ENCODE data around the gene ADAR. TPM values are rescaled to one million over a fixed set of nuclear protein-coding genes. Genes with fewer than 3 reads are reported as not detected.

ADAR gene
- total and polyA plus RNA-seq, 2 of the 4 experiments (the other 2 are of a cell fraction) = 70.9 to 131 TPM

GRCh38 chr1:154620751-154621150 lies 12.8 kb upstream of the ADAR start:
- ChIA-PET POLR2A (ENCODE audit: unreplicated experiment) (no interaction called here), CTCF (interaction anchor here (0.6 to 0.7 kb wide), 2 partner anchors 10 to 466 kb away, joined by 3 read pairs; no protein-coding TSS in a partner anchor)
- no peak overlapping the region for H2BK15ac ChIP-seq (ENCODE audit: low read depth, low read length)
- DNase-seq = no peak
- intact Hi-C loops (cut with micrococcal nuclease) = no loop called here
- TF ChIP-seq, protein P1, sequence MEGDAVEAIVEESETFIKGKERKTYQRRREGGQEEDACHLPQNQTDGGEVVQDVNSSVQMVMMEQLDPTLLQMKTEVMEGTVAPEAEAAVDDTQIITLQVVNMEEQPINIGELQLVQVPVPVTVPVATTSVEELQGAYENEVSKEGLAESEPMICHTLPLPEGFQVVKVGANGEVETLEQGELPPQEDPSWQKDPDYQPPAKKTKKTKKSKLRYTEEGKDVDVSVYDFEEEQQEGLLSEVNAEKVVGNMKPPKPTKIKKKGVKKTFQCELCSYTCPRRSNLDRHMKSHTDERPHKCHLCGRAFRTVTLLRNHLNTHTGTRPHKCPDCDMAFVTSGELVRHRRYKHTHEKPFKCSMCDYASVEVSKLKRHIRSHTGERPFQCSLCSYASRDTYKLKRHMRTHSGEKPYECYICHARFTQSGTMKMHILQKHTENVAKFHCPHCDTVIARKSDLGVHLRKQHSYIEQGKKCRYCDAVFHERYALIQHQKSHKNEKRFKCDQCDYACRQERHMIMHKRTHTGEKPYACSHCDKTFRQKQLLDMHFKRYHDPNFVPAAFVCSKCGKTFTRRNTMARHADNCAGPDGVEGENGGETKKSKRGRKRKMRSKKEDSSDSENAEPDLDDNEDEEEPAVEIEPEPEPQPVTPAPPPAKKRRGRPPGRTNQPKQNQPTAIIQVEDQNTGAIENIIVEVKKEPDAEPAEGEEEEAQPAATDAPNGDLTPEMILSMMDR (conservative IDR thresholded peaks at IDR 0.05; ENCODE audit: low read depth, low read length) = no peak
- TF ChIP-seq MXI1 (IDR thresholded peaks at IDR 0.05; ENCODE audit: borderline replicate concordance, low read depth, low read length) (no peak), FOS (IDR thresholded peaks at IDR 0.05; ENCODE audit: low read depth, low read length) (no peak), BHLHE40 (IDR thresholded peaks at IDR 0.05; ENCODE audit: low read depth, low read length) (no peak), SMC3 (IDR thresholded peaks at IDR 0.05; ENCODE audit: low read depth, low read length) (no peak), RCOR1 (IDR thresholded peaks at IDR 0.05; ENCODE audit: insufficient replicate concordance, low read length) (no peak), MAZ (IDR thresholded peaks at IDR 0.05; ENCODE audit: borderline replicate concordance, low read depth, low read length) (no peak), CEBPB (IDR thresholded peaks at IDR 0.05; ENCODE audit: low read depth, low read length) (no peak), CHD1 (IDR thresholded peaks at IDR 0.05; ENCODE audit: low read depth, low read length) (no peak), RAD21 (IDR thresholded peaks at IDR 0.05; ENCODE audit: low read length) (no peak), RFX5 (IDR thresholded peaks at IDR 0.05; ENCODE audit: low read depth, low read length) (no peak), USF2 (IDR thresholded peaks at IDR 0.05; ENCODE audit: low read depth, low read length) (no peak), NFE2L2 (IDR thresholded peaks at IDR 0.05; ENCODE audit: low read depth, low read length) (no peak), MAFK (IDR thresholded peaks at IDR 0.05; ENCODE audit: low read depth, low read length) (no peak), POLR2A (IDR thresholded peaks at IDR 0.05; ENCODE audit: low read depth, low read length) (no peak)
- TF ChIP-seq, protein P2, sequence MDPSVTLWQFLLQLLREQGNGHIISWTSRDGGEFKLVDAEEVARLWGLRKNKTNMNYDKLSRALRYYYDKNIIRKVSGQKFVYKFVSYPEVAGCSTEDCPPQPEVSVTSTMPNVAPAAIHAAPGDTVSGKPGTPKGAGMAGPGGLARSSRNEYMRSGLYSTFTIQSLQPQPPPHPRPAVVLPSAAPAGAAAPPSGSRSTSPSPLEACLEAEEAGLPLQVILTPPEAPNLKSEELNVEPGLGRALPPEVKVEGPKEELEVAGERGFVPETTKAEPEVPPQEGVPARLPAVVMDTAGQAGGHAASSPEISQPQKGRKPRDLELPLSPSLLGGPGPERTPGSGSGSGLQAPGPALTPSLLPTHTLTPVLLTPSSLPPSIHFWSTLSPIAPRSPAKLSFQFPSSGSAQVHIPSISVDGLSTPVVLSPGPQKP (IDR thresholded peaks at IDR 0.05; ENCODE audit: borderline replicate concordance, low read depth, low read length) = no peak
- no peak overlapping the region; the same call in 1 of the 2 replicates for H3K23ac ChIP-seq (ENCODE audit: low read depth, low read length)
- H3K4me1 ChIP-seq (ENCODE audit: control insufficient read depth, insufficient read depth, low read length) = peaks cover 5% of the 10 kb centered on the region
- no peak overlapping the region for H2BK5ac ChIP-seq (ENCODE audit: low read depth, low read length, poor library complexity, severe bottlenecking)
- H4K5ac ChIP-seq (ENCODE audit: low read depth, low read length) = no peak overlapping the region
- no peak overlapping the region for H3K27ac ChIP-seq (ENCODE audit: insufficient read depth, low read length)
- no peak overlapping the region for H2AK5ac ChIP-seq (ENCODE audit: low read depth, low read length)
- H3K4me2 ChIP-seq (ENCODE audit: low read depth, low read length) = no peak overlapping the region
- no peak overlapping the region for H3K9ac ChIP-seq (ENCODE audit: low read depth, low read length)
- H2AFZ ChIP-seq (replicated peaks; ENCODE audit: low read length, poor library complexity) = no peak overlapping the region
- H4K8ac ChIP-seq (ENCODE audit: low read depth in 2 of 2, low read length in 2 of 2) = no peak overlapping the region
- in situ Hi-C loops (cut with MboI; ENCODE audit: low sequenced_read_pairs) = no loop called here
- H2BK20ac ChIP-seq (ENCODE audit: low read depth, low read length) = no peak overlapping the region
- H2AK9ac ChIP-seq (replicated peaks; ENCODE audit: low read depth, low read length, poor library complexity) = no peak overlapping the region
- H2BK120ac ChIP-seq (ENCODE audit: low read depth, low read length) = no peak overlapping the region
- H3K56ac ChIP-seq (ENCODE audit: extremely low read depth, insufficient read depth, low read length) = no peak overlapping the region
- no peaks in the 10 kb centered on the region for H3K27me3 ChIP-seq (ENCODE audit: control insufficient read depth, insufficient read depth, low read length)
- peaks cover 78% of the 10 kb centered on the region for H4K20me1 ChIP-seq (ENCODE audit: insufficient read depth, low read length)
- H3K9me3 ChIP-seq (ENCODE audit: control insufficient read depth, insufficient read depth, low read length) = no peaks in the 10 kb centered on the region
- no peak overlapping the region for H3K4me3 ChIP-seq (ENCODE audit: insufficient read depth, low read depth, low read length)
- H3K18ac ChIP-seq (ENCODE audit: low read depth, low read length) = no peak overlapping the region
- no peak overlapping the region for H3K4ac ChIP-seq (ENCODE audit: low read depth, low read length)
- WGBS, 2 experiments (ENCODE audit: extremely low coverage in 2 of 2, insufficient read length in 1 of 2) = no CpG with 5 or more reads among the region's 3 CpGs
- no peak for ATAC-seq (ENCODE audit: low read depth)
- H3K14ac ChIP-seq (replicated peaks; ENCODE audit: low read depth, low read length) = no peak overlapping the region
- peaks cover 4% of the 10 kb centered on the region for H3K36me3 ChIP-seq (ENCODE audit: control insufficient read depth, insufficient read depth, low read length)
- peaks cover 18% of the 10 kb centered on the region for H3K9me1 ChIP-seq (ENCODE audit: insufficient read depth, low read length)
- peaks cover 30 to 70% of the 10 kb centered on the region in 2 experiments for H3K79me1 ChIP-seq (ENCODE audit: low read depth in 1 of 2, low read length in 2 of 2)
- no TSS peak for BruUV-seq (replicated peaks)
- H4K91ac ChIP-seq (ENCODE audit: insufficient read depth, low read depth, low read length) = no peak overlapping the region
- dilution Hi-C loops (cut with HindIII; ENCODE audit: low sequenced_read_pairs, unreplicated experiment) = no loop called here
